H1 (cell line): ENCODE results near the gene SEMA4F. TPM values are rescaled to one million over a fixed set of nuclear protein-coding genes. Genes with fewer than 3 reads are reported as not detected.

Experiments
- CHD7 ChIP-seq: fragments of 300-600 bp; sonication (generic); IDR thresholded peaks from 2 replicates; pipeline ENCODE4 v1.7.1; 2012; ENCODE audit warnings: low read length, moderate library complexity, mild to moderate bottlenecking, inconsistent platforms; ENCODE audit not compliant: insufficient replicate concordance
- SP1 ChIP-seq: IDR thresholded peaks from 2 replicates; pipeline ENCODE4 v1.6.1; 2011; ENCODE audit warnings: low read depth, low read length
- polyA plus RNA-seq, 7 experiments: library from polyadenylated mRNA; depleted of rRNA in 3 of 7; stranded (reverse) in 5 of 7; unstranded in 2 of 7; fragments of >200 nt in 5 of 7; fragments of 200-250 nt in 2 of 7; gene quantifications; 1 replicate in 5 of 7; 2 replicates in 1 of 7; 4 replicates in 1 of 7; pipeline versions ENCODE4 v1.2.1 to v1.2.3, GENCODE V29; 2011 to 2013; ENCODE audit warnings: missing spikeins in 2 of 7, mixed read lengths in 2 of 7
- total RNA-seq: library from RNA; stranded (reverse); fragmentation: NEBNext Ultra II Directional; extraction: Animal tissue kit (Norgen Biotek cat#: 25700); gene quantifications from 2 replicates; pipeline ENCODE4 v1.2.1, GENCODE V29; 2021

The SEMA4F gene
- total and polyA plus RNA-seq, 2 of the 8 experiments (the other 6 are each of a cell fraction or from before 2014, with no cell fraction given): 3.3 to 3.4 TPM

GRCh38 chr2:74653985-74654882 lies at the start of gene SEMA4F (continued):
- TF ChIP-seq CHD7 (no peak), SP1 (peak; percentile 78)
